Measurements from ENCODE around the gene KMT5C.

Gene KMT5C

GRCh38 chr19:55369653-55370304 is 30.1 kb downstream of the KMT5C start:
- peak in 1 of 2 experiments; percentile 41 for DNase-seq

- no peak for DNase-seq
Observed at GRCh38 chr19:55370305-55370988, 30.8 kb downstream of the KMT5C start, which contains the start of gene IL11. Gene IL11 (minus strand): TSS chr19:55370463. CDS start chr19:55370310, 153 bp downstream.

- no peak for DNase-seq
Observed at GRCh38 chr19:55372316-55373081, 32.8 kb downstream of the KMT5C start.

GRCh38 chr19:55373306-55373992 is 33.8 kb downstream of the KMT5C start:
- no peak for DNase-seq

- DNase-seq: no peak
Observed at GRCh38 chr19:55373993-55374757, 34.5 kb downstream of the KMT5C start.

- no peak for DNase-seq
Observed at GRCh38 chr19:55376241-55376933, 36.7 kb downstream of the KMT5C start, which contains the start of gene TMEM190. Gene TMEM190 (plus strand): TSS chr19:55376826. CDS start chr19:55376854, 28 bp downstream.

GRCh38 chr19:55377356-55378131 is 37.9 kb downstream of the KMT5C start:
- no peak for DNase-seq

GRCh38 chr19:55379174-55379573 is 39.5 kb downstream of the KMT5C start:
- no peak for DNase-seq

- DNase-seq: no peak
Observed at GRCh38 chr19:55382013-55382412, 42.3 kb downstream of the KMT5C start.

- DNase-seq: no peak
Observed at GRCh38 chr19:55382522-55383054, 42.9 kb downstream of the KMT5C start.

- peak; percentile 55 to 76 for DNase-seq
Observed at GRCh38 chr19:55383279-55384130, 43.8 kb downstream of the KMT5C start.

- peak in 1 of 2 experiments; percentile 76 for DNase-seq
Observed at GRCh38 chr19:55384131-55384919, 44.6 kb downstream of the KMT5C start, which contains the start of gene TMEM238. Gene TMEM238 (minus strand): TSS chr19:55384292. CDS start chr19:55384259, 33 bp downstream.

- DNase-seq: peak; percentile 94 to 98
Observed at GRCh38 chr19:55384920-55385723, 45.4 kb downstream of the KMT5C start.

GRCh38 chr19:55385724-55386492 is 46.2 kb downstream of the KMT5C start, which contains the start of gene RPL28:
Gene RPL28 (plus strand): TSS chr19:55385932. CDS start chr19:55386358, 426 bp downstream.
- peak; percentile 98 to 99 for DNase-seq

GRCh38 chr19:55386493-55386971 is 46.9 kb downstream of the KMT5C start:
- DNase-seq: no peak
